Stimulated activated naive CD4-positive, alpha-beta T cell (primary cell): ENCODE measurements around the gene PRDM16.

Experiments
- DNase-seq, 6 experiments: peaks; one replicate each; lab custom pipeline; 2025; lab: John Stamatoyannopoulos, UW

The PRDM16 gene

GRCh38 chr1:3323021-3323795 is 254.2 kb downstream of the PRDM16 start:
- DNase-seq, result no peak

DNA sequence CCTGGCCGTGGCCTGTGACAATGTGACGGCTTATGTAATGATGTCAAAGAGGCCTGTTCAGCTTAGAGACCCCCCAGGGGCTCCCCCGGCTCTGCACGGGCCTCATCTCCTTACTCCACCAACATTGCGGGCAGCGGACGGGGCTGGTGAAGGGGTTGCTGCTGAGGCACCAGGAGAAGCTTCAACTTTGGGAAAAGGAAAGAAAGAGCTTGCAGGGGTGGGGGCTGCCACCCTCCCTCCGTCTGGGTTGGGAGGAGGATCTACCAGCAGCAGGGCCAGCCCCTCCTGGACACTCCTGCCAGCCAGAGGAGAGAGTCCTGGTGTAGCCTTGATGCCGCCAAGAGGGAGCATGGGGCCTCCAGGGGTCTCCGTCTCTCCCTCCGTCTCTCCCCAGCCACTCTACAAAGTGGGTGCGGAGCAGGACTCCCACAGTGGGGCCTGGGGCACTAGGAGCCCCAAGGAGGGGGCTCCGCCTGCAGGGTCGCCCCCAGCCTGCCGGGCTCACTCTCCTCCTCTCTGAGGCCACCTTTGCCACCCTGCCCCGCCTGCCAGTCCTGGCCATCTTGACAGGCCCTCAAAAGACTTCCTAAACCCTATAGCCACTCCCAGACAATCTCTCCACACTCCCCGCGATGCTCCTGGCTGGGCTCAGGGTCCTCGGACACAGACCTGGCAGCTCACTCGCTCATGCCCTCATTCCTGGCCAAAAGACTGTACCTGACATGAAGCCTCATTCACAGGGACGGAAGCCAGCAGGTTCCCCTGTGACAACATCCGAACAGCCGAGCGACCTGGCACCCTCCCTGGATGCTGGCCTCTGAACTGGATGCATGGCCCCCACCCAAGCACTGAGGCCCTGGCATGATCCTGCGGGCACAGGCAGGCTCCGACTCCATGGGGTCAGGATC is 255.0 kb downstream of the PRDM16 start:
- no peak for DNase-seq

DNA sequence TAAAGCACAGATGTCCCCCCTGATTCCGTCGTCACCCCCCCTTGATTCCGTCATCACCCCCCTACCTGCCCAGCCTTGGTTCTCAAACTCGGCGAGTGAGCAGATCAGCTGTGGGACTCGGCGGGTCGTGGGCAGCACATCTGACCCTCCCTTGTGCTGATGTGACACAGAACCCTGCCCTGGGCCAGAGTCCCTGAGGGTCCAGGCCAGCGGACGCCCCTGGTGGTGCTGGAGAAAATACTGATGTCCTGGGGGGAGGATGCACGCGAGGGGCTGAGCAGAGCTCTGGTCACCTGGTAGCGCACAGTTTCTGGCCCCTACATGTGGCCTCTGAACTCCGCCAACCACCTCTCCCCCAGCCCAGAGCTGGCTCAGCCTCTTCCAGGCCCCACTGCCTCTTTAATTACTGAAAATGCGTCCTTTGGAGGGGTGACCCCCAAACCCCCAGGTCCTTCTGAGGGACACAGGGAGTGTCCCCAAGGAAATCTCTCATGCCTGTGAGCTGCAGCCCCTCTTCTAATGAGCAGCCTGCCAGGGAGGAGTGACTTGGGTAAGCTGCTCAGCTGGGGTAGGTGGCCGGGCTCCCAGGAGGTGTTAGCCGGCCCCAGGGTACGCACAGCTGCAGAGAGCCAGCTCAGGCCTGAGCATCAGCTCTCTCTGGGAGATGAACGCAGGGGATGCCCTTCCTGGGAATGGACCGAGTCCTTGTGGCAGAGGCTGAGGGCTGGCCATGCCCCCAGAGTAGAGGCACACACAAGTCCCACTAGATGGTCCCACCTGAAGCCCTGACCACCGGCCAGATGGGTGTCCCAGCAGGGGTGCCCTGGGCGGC is 255.9 kb downstream of the PRDM16 start:
- DNase-seq, result no peak

DNA sequence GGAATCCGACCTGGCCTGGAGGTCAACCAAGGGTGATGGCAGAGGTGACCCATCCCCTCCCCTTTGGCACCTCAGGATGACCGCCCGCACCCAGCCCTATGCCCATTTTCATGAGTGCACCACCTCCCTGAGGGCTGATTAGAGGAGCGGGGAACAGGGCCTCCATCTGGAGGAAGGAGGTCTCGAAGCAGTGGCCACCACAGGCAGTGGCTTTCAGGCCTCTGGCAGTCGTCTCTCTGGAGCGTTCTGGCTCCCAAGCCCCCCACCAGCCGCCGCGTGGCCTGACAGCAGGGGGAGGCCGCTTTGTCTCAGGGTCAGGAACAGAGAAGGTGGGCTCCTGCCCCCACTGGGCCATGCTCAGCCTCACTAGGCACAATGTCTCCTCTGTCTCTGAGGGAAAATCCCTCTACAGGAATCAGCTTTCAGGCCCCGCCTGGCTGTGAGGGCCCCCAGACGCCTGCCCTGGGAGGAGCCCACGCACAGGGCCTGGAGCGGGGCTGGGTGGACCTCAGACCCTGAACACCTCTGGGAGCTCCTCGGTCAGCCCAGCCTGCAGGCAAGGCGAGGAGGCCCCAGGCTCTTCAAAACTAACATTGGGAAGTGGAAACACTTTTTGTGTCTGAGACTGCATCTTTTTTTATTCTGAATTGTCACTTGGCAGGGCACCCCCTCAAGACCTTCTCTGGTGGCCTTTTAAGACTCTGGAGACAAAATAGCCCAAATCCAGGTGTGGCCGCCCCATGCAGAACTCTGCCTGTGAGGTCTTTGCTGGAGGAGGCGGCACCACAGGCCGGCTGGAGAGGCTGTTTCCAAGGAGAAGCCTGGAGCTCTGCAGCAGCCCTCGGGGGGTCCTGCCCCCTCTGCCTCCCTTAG is 257.7 kb downstream of the PRDM16 start:
- no peak for DNase-seq

DNA sequence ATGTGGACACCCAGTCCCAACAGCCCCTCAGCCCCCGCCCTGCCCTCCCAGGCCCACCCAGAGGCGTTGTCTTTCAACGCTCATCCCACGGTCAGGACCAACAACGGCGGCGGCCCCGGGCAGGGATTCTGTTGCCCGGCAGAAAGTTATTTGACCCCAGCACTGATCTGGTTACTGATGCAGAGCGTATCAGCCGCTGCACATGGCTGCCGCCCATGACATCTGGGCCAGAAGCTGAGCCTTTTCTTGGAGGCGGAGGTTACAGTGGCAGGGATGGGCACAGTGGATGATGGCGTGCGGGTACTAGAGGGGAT is 258.3 kb downstream of the PRDM16 start:
- DNase-seq, result no peak

DNA sequence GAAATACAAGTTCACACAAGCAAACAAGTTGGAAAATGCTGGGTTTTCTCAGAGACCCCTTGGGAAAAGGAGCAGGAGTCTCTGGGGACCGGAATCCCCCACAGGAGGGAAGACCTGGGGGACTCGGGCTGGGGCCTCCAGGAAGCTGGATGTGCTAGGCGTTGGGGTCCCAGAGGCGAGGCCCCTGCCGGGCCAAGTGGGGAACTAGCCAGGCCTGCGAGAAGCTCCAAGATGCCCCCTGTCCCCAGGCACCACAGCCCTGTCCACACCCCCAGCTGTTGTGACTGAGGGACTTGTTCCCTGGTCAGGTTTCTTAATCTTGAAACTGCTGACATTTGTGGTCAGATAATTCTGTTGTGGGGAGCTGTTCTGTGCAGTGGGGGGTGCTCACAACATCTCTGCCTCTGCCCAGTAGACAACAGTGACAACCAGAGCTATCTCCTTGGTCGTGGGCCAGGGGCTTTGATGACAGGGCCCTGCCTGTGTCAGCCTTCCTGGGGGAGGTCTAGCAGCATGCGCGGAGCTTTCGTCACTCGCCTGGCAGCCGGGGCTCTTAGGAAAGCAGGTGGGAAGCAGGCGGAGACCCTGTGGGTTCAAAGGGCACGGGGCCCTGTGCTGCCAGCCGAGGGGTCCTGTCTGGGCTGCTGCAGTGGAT is 259.1 kb downstream of the PRDM16 start:
- no peak for DNase-seq

- DNase-seq, result no peak
Measured at GRCh38 chr1:3329640-3330281, 260.8 kb downstream of the PRDM16 start.

- DNase-seq, result no peak
Measured at GRCh38 chr1:3330771-3331245, 261.8 kb downstream of the PRDM16 start.

DNA sequence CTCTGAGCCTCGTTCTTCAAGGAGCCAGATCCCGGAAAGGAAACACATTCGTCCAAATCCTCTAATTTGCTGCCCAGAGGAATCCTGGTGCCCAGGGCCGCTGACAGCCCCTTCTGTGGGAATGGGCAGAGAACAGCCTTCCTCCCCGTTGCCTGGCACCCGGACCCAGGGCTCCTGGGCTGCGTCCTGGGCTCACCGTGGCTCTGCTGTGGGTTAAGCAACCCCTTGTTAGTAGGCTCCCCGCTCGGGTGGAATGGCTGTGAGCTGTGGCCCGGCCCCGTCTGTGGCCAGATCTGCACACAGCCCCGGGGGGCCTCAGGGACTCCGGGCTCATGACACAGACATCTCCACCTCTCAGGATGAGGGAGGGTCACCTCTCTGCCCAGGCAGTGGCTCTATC is 262.6 kb downstream of the PRDM16 start:
- DNase-seq, result no peak

- no peak for DNase-seq
Measured at GRCh38 chr1:3332043-3332442, 263.0 kb downstream of the PRDM16 start.

DNA sequence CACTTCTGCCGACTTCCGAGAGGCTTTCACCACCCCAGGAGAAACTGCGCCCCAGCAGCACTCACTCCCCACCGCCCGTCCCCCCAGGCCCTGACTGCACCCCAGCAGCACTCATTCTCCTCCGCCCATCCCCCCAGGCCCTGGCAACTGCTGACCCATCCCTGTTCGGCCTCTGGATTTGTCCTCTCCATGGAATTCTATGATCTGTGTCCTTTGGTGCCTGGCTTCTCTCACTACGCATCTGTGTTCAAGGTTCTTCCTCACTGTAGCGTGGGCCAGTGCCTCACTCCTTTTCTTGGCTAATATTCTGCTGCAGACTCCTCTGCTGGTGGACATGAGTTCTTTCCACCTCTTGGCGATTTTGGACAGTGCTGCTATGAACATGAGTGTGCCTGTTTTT is 263.7 kb downstream of the PRDM16 start:
- DNase-seq, result no peak

- DNase-seq, result no peak
Measured at GRCh38 chr1:3333903-3334302, 264.9 kb downstream of the PRDM16 start.

DNA sequence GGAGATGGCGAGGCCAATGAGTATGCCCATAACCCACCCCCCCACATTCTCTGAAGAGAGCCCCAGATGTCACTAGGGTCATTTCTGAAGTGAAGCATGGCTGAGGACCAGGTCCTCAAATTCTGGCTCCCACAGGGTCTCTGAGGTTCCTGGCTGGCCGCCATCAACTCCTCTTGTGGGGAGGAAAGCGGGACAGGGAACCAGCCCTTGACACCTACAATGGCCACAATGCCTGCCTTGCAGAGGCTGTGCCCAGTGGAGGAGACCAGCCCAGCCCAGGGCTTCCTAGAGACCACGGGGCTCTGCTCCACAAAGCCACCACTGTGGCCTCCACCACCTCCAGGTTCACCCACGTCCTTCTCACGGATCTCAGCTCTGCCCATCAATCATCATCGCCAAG is 265.4 kb downstream of the PRDM16 start:
- no peak for DNase-seq

GRCh38 chr1:3335754-3336640 is 267.0 kb downstream of the PRDM16 start:
- no peak for DNase-seq

DNA sequence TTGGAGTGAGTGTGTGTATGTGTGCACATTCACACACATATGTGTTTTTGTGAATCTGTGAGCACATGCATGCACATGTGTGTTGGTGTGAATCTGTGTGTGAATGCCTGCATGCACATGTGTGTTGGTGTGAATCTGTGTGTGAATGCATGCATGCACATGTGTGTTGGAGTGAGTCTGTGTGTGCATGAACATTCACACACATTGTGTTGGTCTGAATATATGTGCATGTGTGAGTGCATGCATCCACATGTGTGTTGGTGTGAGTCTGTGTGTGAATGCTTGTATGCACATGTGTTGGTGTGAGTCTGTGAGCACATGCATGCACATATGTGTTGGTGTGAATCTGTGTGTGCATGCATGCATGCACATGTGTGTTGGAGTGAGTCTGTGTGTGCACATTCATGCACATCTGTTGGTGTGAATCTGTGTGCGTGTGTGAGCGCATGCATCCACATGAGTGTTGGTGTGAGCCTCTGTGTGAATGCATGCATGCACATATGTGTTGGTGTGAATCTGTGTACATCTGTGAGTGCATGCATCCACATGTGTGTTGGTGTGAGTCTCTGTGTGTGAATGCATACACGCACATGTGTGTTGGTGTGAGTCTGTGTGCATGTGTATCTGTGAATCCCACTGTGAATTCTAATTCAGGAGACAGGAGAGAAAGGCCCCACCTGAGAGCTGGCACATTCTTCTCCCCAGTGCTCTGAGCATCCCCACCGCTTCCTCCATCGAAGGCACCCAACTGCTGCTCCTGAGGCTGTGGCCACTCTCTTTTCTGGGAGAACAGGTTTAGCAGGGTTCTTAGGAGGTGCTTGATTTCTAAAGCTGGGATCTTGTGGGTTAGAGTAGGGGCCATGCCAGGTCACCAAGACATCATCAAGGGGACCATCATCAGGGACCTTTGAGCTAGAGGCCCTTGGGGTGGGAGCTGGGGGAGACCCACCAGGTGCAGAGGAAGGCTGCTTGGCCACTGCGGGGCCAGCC is 267.9 kb downstream of the PRDM16 start:
- no peak for DNase-seq

- DNase-seq, result no peak
Measured at GRCh38 chr1:3337798-3338724, 269.1 kb downstream of the PRDM16 start.

DNA sequence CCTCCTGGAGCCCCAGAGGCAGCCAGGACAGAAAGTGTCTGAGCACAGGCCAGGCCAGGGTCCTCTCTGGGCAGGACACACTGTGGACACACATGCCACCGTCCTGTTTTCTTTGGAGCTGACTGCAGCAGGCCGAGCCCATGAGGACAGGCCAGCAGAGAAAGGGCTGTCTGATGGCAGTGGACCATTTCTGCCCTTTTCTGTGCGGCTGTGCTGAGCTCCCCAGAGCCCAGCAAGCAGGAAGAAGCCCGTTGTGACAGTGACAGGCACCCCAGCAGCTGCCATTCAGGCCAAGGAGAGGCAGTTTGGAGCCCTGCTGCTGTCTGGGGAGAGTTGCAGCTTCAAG is 269.7 kb downstream of the PRDM16 start:
- no peak for DNase-seq
